Cardiac septum (tissue), 1 donor: ENCODE data around the gene CNPY4. TPM values are rescaled to one million over a fixed set of nuclear protein-coding genes. Genes with fewer than 3 reads are reported as not detected.
"Not testable (repeated sequence)": the region's sequence is repeated elsewhere in the genome, so short reads cannot be mapped to it uniquely, and the experiment has no call there.

Source experiments
- DNase-seq: peaks from one replicate; pipeline ENCODE4 v3.0.0-alpha.2; 2020; ENCODE audit warnings: low spot score
- intact Hi-C: fragments of 100-400 bp; cut with DNase I; formaldehyde crosslinking; loops from one replicate; pipeline ENCODE4 v1.14.0; 2022
- total RNA-seq: library from RNA; stranded (reverse); fragmentation: NEBNext Ultra II Directional; extraction: Animal tissue kit (Norgen Biotek cat#: 25700); gene quantifications from one replicate; pipeline ENCODE4 v1.2.1, GENCODE V29; 2021
- donor health status: DM: no; HTN: no; CAD: no.

The CNPY4 gene
- total RNA-seq, 1 donor from 2014 or later, result 9.7 TPM

DNA sequence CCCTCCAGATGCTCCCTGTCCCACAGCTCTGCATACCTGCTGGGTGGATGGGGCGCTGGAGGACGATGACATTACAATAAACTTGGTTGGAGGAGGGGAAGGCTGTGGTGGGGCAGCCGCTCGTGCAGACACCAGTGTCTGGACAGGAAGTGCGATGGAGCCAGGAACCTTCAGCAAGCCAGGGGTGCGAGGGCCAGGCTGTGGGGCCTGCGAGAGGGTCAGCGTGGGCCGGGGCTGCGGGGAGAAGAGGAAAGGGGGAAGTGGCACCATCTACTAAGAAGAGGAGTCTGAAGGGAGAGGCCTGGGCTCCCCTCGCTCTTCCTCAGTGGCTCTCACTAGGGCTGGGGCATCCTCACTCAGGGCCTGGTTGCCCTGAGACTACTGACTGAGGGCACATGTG, 11.5 kb upstream of the CNPY4 start:
- DNase-seq, result no peak
- intact Hi-C loops, result no loop called here

DNA sequence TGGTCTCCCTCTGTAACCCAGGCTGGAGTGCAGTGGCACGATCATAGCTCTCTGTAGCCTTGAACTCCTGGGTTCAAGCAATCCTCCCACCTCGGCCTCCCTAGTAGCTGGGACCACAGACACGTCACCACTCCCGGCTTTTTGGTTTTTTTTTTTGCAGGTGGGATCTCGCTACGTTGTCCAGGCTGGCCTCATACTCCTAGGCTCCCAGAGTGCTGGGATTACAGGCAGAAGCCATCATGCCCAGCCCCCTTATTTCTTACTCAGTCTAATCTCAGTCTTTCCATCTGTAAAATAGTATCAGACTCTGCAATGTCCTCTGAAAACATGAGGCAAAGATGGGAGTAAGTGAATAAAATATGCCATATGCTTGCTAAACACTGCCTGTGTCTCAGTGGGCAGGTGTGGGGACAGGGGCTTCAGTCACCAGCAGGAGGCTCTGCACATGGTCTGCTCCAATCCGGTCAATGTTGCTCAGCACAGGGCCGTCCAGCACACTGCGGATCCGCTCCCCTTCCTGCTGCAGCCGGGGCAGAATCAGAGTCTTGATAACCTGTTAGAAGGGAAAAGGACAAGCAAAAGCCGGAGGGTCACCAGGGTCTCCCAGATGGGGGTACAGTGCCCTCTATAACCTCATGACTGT, 9.8 kb upstream of the CNPY4 start:
- no peak for DNase-seq
- intact Hi-C loops, result no loop called here

DNA sequence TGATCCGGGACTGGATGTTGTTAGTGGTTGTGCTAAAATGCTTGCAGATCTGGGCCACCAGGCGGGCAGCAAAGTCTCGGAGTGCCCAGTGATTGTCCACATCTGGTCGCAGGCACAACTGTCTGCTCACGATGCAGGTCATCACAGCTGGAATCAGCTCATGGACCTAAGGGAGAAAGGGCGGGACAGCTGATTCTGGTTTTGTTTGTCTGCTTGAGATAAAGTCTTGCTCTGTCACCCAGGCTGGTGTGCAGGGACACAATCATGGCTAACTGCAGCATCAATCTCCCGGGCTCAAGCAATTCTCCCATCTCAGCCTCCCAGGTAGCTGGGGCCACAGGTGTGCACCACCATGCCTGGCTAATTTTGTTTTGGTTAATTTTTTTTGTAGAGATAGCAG, 8.3 kb upstream of the CNPY4 start:
- intact Hi-C loops, result no loop called here

DNA sequence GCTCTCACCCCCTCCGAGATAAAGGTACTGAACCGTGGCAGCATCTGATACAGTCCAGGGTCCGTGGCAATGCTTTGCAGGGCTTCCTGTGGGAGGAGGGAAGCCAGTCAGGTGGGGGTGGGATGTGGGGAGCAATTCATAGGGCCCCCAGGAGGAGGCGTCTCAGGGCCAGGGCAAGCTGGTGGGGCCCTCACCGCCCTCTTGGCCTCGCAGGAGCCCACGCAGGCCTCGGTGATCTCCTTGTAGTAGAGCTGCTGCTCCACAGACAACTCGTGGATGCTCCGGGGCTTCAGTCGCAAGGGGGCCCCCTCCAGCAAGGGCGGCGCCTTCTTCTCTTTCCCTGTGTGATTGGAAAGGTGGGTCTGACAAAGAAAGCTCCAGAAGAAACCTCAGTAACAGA, 7.5 kb upstream of the CNPY4 start:
- intact Hi-C loops, result no loop called here
- DNase-seq, result no peak

More for the DNA sequence above, 8.3 kb upstream of the CNPY4 start:
- no peak for DNase-seq

DNA sequence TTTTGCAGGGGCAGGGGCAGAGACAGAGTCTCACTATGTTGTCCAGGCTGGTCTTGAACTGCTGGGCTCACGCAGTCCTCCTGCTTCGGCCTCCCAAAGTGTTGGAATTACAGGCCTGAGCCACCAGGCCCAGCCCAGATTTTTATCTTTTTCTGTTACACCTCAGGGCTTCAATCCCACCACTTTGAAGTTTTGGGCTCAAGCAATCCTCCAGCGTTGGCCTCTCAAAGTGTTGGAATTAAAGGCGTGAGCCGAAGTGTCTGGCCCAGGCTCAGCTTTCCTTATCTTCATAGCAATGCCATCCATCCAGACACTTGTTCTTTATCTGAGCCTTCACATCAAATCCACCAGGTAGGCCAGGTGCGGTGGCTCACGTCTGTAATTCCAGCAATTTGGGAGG, 4.4 kb upstream of the CNPY4 start:
- intact Hi-C loops, result no loop called here
- no peak for DNase-seq

DNA sequence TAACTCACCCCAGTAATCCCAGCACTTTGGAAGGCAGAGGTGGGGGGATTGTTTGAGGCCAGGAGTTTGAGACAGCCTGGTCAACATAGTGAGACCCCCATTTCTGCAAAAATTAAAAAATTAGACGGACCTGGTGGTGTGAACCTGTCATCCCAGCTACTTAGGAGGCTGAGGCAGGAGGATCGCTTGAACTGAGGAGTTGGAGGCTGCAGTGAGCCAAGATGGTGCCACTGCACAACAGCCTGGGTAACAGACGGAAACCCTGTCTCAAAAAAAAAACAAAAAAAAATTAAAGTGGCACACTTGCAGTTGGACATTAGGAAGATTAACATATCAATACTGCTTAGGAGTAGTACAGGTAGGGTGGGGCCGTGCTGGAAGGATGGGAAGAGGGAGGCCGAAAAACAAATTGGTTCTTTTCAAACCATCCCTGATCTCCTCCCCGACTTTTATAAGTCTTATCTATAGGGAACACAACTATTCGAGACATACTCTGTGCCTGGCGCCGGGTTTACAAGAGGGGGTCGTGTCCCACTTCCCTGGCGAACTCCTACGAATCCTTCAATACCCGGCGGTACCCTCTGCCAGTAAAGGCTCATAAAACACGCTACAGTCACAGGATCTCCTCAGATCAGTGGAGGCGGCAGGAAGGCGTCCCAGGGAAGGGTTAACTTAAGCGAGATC, 904 bp upstream of the CNPY4 start:
- intact Hi-C loops, result loop anchor here (1.0 kb wide), 2 partner anchors 9 to 18 kb away; no protein-coding TSS in a partner anchor
- DNase-seq, result no peak

DNA sequence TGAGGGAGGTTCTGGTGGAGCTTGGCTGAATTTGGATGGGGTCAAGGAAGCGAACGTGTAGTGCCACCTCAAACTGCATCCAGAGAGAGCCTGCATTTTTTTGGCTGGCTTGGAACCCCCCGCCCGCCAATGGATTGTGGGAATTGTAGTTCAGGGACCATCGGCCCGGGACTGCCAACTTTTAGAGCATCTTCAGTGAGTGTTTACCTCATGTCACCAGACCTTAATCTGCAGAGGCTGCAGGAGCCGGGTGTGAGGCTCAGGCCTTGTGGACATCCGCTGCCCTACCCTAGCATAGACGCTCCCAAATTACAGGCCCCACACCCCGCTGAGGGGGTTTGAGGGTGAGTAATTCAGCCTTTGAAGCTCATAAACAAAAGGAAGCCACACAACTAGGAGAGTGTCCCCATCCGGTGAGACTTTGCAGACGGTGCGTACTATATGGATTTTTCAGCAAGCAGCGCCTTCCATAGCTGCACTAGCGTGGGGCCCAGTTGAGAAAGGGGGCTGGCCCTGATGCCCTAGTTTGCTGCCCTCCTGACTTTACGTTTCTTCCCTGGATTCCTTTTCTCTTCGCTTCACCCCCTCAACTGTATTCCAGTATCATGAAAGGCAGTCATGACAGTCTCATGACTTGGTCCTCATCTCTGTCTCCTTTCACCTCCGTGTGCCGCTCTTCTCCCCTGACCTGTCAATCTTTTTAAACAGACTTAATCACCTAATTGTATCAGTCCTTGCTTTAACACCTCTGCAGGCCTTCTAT, 717 bp downstream of the CNPY4 start:
- intact Hi-C loops, result loop anchor here (1.0 kb wide), 2 partner anchors 7 to 20 kb away; no protein-coding TSS in a partner anchor
- peak; percentile 80 for DNase-seq

DNA sequence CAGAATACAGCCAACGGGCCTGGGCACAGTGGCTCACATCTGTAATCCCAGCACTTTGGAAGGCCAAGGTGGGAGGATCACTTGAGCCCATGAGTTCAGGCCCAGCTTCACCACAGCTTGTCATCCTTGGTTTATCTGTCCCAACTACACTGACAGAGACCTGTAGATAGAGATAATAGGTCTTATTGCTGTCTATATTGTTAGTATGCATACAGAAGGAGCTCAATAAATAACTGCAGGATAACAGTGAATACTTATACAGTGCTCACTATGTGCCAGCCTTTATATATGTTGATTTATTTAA, 1.3 kb downstream of the CNPY4 start:
- no peak for DNase-seq
- intact Hi-C loops, result no loop called here

DNA sequence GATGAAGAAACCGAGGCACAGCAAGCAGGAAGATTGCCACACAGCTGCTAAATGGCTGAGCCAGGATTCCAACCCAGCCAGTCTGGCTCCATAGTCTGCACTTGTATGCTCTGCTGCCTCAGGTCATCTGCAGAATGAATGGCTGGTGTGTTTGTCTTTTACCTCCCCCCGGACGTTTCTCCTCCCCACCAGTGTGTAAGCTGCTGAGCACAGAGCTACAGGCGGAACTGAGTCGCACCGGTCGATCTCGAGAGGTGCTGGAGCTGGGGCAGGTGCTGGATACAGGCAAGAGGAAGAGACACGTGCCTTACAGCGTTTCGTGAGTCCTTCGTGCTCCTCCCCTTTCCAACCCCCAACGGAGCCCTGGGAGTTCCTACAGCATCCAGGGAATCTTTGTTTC, 2.6 kb downstream of the CNPY4 start:
- intact Hi-C loops, result no loop called here
- DNase-seq, result no peak

DNA sequence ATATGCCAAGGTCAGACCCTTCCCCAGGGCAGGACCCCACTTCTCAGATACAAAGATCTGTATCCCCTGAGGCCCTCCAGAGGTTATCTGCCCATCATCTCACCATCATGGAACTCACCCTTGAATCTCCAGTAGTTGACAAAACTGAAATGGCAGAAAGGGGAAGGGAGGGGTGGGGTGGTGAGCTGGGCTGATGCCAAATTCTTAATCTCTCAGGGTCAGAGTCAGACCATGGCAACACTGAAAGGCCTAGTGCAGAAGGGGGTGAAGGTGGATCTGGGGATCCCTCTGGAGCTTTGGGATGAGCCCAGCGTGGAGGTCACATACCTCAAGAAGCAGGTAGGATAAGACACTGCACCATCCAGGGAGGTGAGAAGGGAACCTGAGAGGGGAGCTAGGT, 3.1 kb downstream of the CNPY4 start:
- DNase-seq, result no peak
- intact Hi-C loops, result no loop called here

DNA sequence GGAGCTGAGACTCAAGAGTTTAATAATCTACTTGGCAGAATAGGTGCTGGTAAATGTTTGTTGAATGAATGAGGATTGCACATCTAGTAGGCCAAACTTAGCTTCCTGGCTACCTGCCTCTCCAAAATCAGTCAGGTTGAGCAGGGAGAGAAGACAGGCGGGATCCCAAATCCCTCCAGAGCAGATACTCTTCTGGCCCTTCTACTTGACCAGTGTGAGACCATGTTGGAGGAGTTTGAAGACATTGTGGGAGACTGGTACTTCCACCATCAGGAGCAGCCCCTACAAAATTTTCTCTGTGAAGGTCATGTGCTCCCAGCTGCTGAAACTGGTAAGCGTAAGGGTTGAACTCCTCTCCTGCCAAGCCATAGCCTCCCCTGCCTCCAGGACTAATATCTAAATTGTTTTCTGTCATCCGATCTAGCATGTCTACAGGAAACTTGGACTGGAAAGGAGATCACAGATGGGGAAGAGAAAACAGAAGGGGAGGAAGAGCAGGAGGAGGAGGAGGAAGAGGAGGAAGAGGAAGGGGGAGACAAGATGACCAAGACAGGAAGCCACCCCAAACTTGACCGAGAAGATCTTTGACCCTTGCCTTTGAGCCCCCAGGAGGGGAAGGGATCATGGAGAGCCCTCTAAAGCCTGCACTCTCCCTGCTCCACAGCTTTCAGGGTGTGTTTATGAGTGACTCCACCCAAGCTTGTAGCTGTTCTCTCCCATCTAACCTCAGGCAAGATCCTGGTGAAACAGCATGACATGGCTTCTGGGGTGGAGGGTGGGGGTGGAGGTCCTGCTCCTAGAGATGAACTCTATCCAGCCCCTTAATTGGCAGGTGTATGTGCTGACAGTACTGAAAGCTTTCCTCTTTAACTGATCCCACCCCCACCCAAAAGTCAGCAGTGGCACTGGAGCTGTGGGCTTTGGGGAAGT, 5.1 kb downstream of the CNPY4 start:
- no peak for DNase-seq
- intact Hi-C loops, result loop anchor here (5.0 kb wide), 2 partner anchors 37 to 132 kb away; partner anchors contain the start of gene COPS6

DNA sequence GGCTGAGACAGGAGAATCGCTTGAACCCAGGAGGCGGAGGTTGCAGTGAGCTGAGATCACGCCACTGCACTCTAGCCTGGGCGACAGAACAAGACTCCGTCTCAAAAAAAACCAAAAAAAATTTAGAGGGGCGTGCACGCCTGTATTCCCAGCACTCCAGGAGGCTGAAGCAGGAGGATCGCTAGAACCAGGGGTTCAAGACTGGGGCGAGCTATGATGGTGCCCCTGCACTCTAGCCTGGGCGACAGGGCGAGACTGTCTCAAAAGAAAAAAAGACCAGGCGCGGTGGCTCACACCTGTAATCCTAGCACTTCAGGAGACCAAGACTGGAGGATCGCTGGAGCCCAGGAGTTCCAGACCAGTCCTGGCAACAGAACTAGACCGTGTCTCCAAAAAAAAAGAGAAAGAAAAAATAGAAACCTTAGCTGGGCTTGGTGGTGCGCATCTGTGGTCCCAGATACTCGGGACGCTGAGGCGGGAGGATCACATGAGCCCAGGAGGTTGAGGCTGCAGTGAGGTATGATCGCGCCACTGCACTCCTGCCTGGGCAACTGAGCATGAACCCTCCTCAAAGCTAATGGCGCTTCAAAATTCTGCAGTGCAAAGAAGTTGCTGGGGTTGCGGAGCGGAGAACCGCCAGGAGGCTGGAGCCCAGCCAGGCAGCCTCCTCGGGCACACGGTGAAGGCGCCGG, 7.0 kb downstream of the CNPY4 start:
- no peak for DNase-seq
- intact Hi-C loops, result loop anchor here (2.0 to 5.0 kb wide), 3 partner anchors 26 to 134 kb away; partner anchors contain the start of genes AP4M1, COPS6 and MCM7

DNA sequence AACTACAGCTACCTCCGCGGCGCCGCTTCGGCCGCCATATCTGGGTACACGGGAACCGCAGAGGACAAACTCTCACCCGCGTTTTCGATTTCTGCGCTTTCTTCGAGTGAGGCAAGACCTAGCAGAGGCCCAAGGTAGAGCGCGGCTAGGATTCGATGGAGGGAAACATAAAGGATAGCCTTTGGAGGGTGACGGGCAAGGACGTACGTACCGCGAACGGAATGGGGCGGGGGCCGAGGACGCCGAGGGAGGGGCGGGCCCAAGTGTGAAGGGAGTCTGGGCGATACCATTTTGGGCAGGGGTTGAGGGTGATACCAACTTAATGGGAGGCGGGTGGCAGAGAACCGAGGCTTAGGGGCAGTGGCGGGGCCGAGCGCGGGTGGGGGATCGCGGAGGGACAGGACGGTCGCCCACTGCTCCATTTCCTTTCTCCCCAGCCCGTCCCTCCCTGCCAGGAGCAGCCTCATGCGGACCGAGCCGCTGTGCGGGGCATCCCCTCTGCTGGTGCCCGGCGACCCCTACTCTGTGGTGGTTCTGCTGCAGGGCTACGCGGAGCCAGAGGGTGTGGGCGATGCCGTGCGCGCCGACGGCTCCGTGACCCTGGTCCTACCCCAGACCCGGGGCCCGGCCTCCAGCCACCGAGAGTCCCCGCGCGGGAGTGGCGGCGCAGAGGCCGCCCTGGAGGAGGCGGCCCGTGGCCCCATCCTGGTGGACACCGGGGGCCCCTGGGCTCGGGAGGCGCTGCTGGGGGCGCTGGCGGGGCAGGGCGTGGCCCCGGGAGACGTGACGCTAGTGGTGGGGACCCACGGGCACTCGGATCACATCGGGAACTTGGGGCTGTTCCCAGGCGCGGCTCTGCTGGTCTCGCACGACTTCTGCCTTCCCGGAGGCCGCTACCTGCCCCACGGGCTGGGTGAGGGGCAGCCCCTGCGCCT, 7.8 kb downstream of the CNPY4 start, which contains the start of gene MBLAC1:
Gene MBLAC1, plus strand, starts transcription at position 37 of the 935 bp plus-strand sequence. Its CDS starts 429 bp downstream, at position 466.
- intact Hi-C loops, result loop anchor here (1.0 to 5.0 kb wide), 4 partner anchors 8 to 135 kb away; partner anchors contain the start of genes AP4M1, CNPY4, COPS6 and MCM7
- peak; percentile 95 for DNase-seq

DNA sequence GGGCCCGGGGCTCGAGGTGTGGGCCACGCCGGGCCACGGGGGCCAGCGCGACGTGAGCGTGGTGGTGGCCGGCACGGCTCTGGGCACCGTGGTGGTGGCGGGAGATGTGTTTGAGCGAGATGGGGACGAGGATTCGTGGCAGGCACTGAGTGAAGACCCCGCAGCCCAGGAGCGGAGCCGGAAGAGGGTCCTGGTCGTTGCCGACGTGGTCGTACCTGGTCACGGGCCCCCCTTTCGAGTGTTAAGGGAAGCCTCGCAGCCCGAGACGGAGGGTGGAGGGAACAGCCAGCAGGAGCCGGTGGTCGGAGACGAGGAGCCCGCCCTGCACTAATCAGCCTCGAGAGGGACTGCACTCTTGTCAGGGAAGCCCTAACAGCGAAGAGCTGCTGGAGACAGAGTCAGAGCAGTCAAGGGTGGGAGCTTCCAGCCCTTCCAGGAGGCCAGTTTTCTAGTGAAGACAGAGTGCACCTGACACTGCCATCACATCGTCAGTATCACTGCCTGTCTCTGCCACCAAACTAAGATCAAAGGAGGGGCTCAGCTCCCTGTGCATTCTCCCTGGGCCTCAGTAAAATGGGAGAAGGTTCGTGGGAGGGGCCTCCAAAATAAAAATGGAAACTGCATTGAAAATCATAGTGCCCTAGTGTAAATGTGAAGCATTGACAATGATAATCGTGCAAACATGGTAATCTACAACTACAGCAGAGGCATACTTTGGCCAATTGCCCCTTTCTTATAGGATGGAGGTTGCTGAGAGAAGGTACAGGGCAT, 8.6 kb downstream of the CNPY4 start:
- no peak for DNase-seq
- intact Hi-C loops, result loop anchor here (1.0 to 5.0 kb wide), 4 partner anchors 9 to 136 kb away; partner anchors contain the start of genes AP4M1, CNPY4, COPS6 and MCM7

DNA sequence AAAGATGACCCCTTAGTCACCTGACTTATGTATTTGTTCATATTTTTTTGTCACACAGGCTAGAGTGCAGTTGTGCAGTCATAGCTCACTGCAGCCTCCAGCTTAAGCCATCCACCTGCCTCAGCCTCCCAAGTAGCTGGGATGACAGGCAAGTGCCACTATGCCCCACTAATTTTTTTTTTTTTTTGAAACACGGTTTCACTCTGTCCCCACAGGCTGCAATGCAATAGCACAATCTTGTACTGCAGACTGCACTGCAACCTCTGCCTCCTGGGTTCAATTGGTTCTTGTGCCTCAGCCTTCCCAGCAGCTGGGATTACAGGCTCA, 9.2 kb downstream of the CNPY4 start:
- no peak for DNase-seq
- intact Hi-C loops, result loop anchor here (5.0 kb wide), 2 partner anchors 41 to 136 kb away; partner anchors contain the start of gene COPS6

DNA sequence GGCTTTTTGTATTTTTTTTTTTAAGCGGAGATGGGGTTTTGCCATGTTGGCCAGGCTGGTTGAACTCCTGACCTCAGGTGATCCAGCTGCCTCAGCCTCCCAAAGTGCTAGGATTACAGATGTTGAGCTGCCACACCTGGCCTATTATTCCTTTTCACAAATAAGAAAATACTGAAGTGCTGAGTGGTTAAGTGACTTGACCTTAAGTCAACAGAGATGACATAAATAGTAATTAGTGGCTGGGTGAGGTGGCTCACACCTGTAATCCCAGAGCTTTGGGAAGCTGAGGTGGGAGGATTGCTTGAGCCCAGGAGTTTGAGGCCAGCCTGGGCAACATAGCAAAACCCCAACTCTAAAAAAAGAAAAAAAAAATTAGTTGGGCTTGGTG, 10.8 kb downstream of the CNPY4 start:
- intact Hi-C loops, result loop anchor here (10.0 kb wide), 1 partner anchor 215 kb away; no protein-coding TSS in a partner anchor
- not testable (repeated sequence) for DNase-seq
